ENCODE measurements around the gene STXBP4. TPM values are rescaled to one million over a fixed set of nuclear protein-coding genes. Genes with fewer than 3 reads are reported as not detected.

The STXBP4 gene
- polyA plus RNA-seq, 1 of the 3 experiments (the other 2 are of a cell fraction) = 2.8 TPM

- DNase-seq = no peak
- CTCF ChIA-PET = interaction anchor here (2.3 kb wide), 1 partner anchor 30 kb away, joined by 5 read pairs; no protein-coding TSS in a partner anchor
- POLR2A ChIA-PET = no interaction called here
- Histone ChIP-seq H3F3A (replicated peaks; ENCODE audit: insufficient read depth) (no peaks in the 10 kb centered on the region), H3K79me2 (ENCODE audit: insufficient read depth) (no peaks in the 10 kb centered on the region), H3K4me3 (ENCODE audit: low read depth in 2 of 2, low read length in 1 of 2) (no peak overlapping the region), H3K27me3 (ENCODE audit: insufficient read depth) (no peaks in the 10 kb centered on the region), H3K9me2 (peaks cover 3% of the 10 kb centered on the region; the same call in 1 of the 2 replicates), H4K20me1 (ENCODE audit: insufficient read depth) (no peaks in the 10 kb centered on the region), H3K36me3 (replicated peaks in 1 of 2; ENCODE audit: control insufficient read depth in 1 of 2, insufficient read depth in 2 of 2, low read length in 1 of 2) (peaks cover 0 to 5% of the 10 kb centered on the region in 2 experiments), H3K9me3 (no peaks in the 10 kb centered on the region), H3K4me2 (no peak overlapping the region), H3K27ac (ENCODE audit: low read depth in 2 of 2, low read length in 1 of 2) (no peak overlapping the region), H3K9ac (no peak overlapping the region), H3K4me1 (ENCODE audit: control insufficient read depth in 1 of 2, insufficient read depth in 2 of 2, low read depth in 1 of 2, low read length in 1 of 2) (peaks cover 3 to 14% of the 10 kb centered on the region in 2 experiments; a peak in 3 of 4 replicates), H2AFZ (ENCODE audit: low read depth) (no peak overlapping the region)
- TF ChIP-seq GABPA (IDR thresholded peaks at IDR 0.05; ENCODE audit: low read depth) (no peak), RCOR1 (IDR thresholded peaks at IDR 0.05; ENCODE audit: low read length) (no peak), NFIC (IDR thresholded peaks at IDR 0.05; ENCODE audit: borderline replicate concordance) (no peak), FOSL2 (IDR thresholded peaks at IDR 0.05; ENCODE audit: borderline replicate concordance, low read depth) (no peak)
- WGBS (ENCODE audit: low lambda C conversion rate) = 72% methylated on average over 3 of the region's 3 CpGs
Observed at GRCh38 chr17:55208078-55208812, 239.7 kb downstream of the STXBP4 start.

- POLR2A ChIA-PET = no interaction called here
- CTCF ChIA-PET = interaction anchor here (0.6 to 4.3 kb wide), 5 partner anchors 9 to 144 kb away, joined by 3 to 18 read pairs (median 3); no protein-coding TSS in a partner anchor
- H3K27me3 ChIP-seq (ENCODE audit: insufficient read depth) = no peaks in the 10 kb centered on the region
Observed at GRCh38 chr17:55210292-55210691, 241.7 kb downstream of the STXBP4 start.

More at GRCh38 chr17:55210292-55210691, 241.7 kb downstream of the STXBP4 start:
- Histone ChIP-seq H2AFZ (ENCODE audit: low read depth) (no peak overlapping the region), H3K9me3 (no peaks in the 10 kb centered on the region), H3K9ac (no peak overlapping the region), H3K4me3 (ENCODE audit: low read depth in 2 of 2, low read length in 1 of 2) (no peak overlapping the region), H3K79me2 (ENCODE audit: insufficient read depth) (no peaks in the 10 kb centered on the region), H4K20me1 (ENCODE audit: insufficient read depth) (no peaks in the 10 kb centered on the region), H3F3A (replicated peaks; ENCODE audit: insufficient read depth) (no peaks in the 10 kb centered on the region), H3K4me2 (no peak overlapping the region), H3K27ac (ENCODE audit: low read depth in 2 of 2, low read length in 1 of 2) (peak overlapping the region in 1 of 2 experiments; percentile 77; a peak in 2 of 4 replicates), H3K9me2 (no peaks in the 10 kb centered on the region), H3K36me3 (replicated peaks in 1 of 2; ENCODE audit: control insufficient read depth in 1 of 2, insufficient read depth in 2 of 2, low read length in 1 of 2) (no peaks in the 10 kb centered on the region), H3K4me1 (ENCODE audit: control insufficient read depth in 1 of 2, insufficient read depth in 2 of 2, low read depth in 1 of 2, low read length in 1 of 2) (peaks cover 3 to 14% of the 10 kb centered on the region in 2 experiments; a peak in 3 of 4 replicates)
- DNase-seq = peak; percentile 39
- WGBS (ENCODE audit: low lambda C conversion rate) = 86% methylated on average over 1 of the region's 1 CpG
- no peak for TF ChIP-seq CTCF (IDR thresholded peaks at IDR 0.05)
- TF ChIP-seq TAF1 (IDR thresholded peaks at IDR 0.05; ENCODE audit: borderline replicate concordance, low read depth, low read length) = no peak
- TF ChIP-seq USF1 (IDR thresholded peaks at IDR 0.05; ENCODE audit: borderline replicate concordance, low read depth) = no peak
- no peak for TF ChIP-seq POLR2AphosphoS5 (IDR thresholded peaks at IDR 0.05; ENCODE audit: low read depth, low read length)
- TF ChIP-seq RFX5 (IDR thresholded peaks at IDR 0.05; ENCODE audit: low read length) = no peak
- peak in 1 of 2 experiments; percentile 58; a peak in 2 of 4 replicates for TF ChIP-seq EP300 (IDR thresholded peaks at IDR 0.05; ENCODE audit: borderline replicate concordance in 1 of 2, low read depth in 1 of 2, low read length in 1 of 2)
- TF ChIP-seq CHD2 (IDR thresholded peaks at IDR 0.05; ENCODE audit: low read length, partially characterized antibody) = peak; percentile 36
- TF ChIP-seq NFIC (IDR thresholded peaks at IDR 0.05; ENCODE audit: borderline replicate concordance) = 0 out of 2 replicates have a peak, but pooled peaks have one; percentile 7
- no peak for TF ChIP-seq TEAD4 (IDR thresholded peaks at IDR 0.05; ENCODE audit: borderline replicate concordance, insufficient read depth)
- TF ChIP-seq GATA2 (CRISPR knock-in tag; IDR thresholded peaks at IDR 0.05) = peak; percentile 21; the same call in 1 of the 2 replicates
- 0 out of 2 replicates have a peak, but pooled peaks have one; percentile 25 for TF ChIP-seq RCOR1 (IDR thresholded peaks at IDR 0.05; ENCODE audit: low read length)
- TF ChIP-seq FOXJ3 (CRISPR knock-in tag; IDR thresholded peaks at IDR 0.05) = no peak
- TF ChIP-seq USF2 (IDR thresholded peaks at IDR 0.05; ENCODE audit: borderline replicate concordance, low read depth, low read length) = no peak
- no peak for TF ChIP-seq MEF2A (IDR thresholded peaks at IDR 0.05; ENCODE audit: borderline replicate concordance, low read depth)
- TF ChIP-seq FOSL2 (IDR thresholded peaks at IDR 0.05; ENCODE audit: borderline replicate concordance, low read depth) = no peak
- no peak for TF ChIP-seq ZBTB33 (IDR thresholded peaks at IDR 0.05; ENCODE audit: borderline replicate concordance, low read depth)
